GM12865 (cell line): ENCODE data around the gene TXNDC5.

Source experiments
- DNase-seq: peaks from one replicate; pipeline ENCODE4 v3.0.0; 2010; ENCODE audit warnings: low read depth
- H3K4me3 ChIP-seq: 2 replicates; pipeline ENCODE4 v1.5.1; 2011; ENCODE audit warnings: mild to moderate bottlenecking, low read depth, low read length, control low read depth
- TF ChIP-seq, protein P1 (sequence below): IDR thresholded peaks from 2 replicates; pipeline ENCODE4 v1.5.1; 2011; ENCODE audit warnings: low read length, control low read depth, low read depth, inconsistent platforms; ENCODE audit not compliant: insufficient read depth; ENCODE audit errors: missing control alignments

TXNDC5 gene

DNA sequence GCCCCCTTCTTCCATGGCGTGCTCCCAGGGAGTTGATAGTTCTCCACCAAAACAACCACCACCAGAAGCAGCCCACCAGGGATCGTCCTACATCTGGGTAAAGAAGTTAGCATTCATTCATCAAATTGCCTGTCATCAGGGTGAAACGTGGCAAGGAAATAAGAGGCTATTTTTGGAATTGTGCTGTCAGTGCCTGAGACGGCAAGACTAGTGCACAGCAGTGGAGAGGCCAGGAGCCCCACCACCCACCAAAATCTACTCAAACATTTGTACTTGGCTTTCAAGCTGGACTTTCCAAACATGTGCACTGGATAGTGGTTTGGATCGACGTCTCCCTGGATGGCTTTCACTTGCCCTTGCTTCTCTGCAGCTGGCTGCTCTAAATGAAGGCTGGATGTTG, 44.8 kb downstream of the TXNDC5 start:
- no peak overlapping the region for H3K4me3 ChIP-seq
- TF ChIP-seq, protein P1, sequence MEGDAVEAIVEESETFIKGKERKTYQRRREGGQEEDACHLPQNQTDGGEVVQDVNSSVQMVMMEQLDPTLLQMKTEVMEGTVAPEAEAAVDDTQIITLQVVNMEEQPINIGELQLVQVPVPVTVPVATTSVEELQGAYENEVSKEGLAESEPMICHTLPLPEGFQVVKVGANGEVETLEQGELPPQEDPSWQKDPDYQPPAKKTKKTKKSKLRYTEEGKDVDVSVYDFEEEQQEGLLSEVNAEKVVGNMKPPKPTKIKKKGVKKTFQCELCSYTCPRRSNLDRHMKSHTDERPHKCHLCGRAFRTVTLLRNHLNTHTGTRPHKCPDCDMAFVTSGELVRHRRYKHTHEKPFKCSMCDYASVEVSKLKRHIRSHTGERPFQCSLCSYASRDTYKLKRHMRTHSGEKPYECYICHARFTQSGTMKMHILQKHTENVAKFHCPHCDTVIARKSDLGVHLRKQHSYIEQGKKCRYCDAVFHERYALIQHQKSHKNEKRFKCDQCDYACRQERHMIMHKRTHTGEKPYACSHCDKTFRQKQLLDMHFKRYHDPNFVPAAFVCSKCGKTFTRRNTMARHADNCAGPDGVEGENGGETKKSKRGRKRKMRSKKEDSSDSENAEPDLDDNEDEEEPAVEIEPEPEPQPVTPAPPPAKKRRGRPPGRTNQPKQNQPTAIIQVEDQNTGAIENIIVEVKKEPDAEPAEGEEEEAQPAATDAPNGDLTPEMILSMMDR: no peak
- DNase-seq: no peak

DNA sequence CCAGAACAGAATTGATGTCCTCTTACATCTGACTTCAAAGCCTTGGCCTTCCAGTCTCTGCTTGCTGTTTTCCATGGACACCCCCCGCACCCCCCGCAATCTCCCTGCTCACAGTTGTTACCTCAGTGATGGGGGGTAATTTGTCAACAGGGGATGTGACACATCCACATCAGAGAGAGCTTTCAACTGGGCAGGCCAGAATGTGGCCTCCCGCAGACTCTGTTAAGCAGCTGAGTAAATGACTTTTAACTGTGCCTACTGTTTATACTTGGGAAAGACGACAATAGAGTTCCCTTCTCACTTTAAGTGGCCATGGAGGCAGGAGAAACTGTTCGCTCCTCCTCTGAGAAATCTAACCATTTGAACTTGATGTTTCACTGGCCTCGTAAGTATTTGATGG, 51.0 kb downstream of the TXNDC5 start:
- no peak for DNase-seq
- H3K4me3 ChIP-seq: no peak overlapping the region
- TF ChIP-seq, protein P1: no peak

DNA sequence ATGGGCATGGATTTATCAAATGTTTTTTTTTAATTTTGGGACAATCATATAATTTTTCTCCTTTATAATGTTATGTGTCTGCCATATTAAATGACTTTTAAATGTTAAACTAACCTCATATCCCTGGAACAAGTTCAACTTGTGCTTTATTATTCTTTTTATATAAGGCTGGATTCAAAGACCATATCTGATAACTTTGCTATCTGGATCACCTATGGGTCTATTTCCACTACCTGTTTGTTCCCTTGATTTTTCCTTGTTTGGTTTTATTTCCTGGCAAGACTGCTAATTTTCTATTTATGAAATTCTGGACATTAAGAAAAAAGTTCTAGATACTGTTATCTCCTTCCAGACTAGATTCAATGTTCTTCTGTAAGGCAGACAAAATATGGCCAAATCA, 58.8 kb downstream of the TXNDC5 start:
- H3K4me3 ChIP-seq: no peak overlapping the region
- DNase-seq: no peak
- TF ChIP-seq, protein P1: no peak

DNA sequence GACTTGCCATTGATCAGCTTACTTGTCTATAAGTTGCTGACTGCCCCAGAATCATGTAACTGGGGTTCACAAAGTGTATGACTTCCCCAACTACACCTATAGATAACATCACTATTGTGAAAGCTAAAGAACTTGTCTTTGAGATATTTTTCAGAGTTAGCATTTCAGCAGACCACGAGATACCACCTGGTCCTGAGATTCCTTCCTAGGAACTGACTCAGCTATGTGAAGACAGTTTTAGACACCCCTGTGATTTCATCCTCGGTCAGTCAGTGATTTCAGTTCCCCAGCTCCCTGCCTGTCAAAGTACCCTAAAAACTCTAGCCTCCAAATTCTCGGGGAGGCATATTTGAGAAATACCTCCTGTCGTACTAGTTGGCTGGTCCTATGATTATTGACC, 62.4 kb downstream of the TXNDC5 start:
- no peak for DNase-seq
- TF ChIP-seq, protein P1: no peak
- no peak overlapping the region for H3K4me3 ChIP-seq

DNA sequence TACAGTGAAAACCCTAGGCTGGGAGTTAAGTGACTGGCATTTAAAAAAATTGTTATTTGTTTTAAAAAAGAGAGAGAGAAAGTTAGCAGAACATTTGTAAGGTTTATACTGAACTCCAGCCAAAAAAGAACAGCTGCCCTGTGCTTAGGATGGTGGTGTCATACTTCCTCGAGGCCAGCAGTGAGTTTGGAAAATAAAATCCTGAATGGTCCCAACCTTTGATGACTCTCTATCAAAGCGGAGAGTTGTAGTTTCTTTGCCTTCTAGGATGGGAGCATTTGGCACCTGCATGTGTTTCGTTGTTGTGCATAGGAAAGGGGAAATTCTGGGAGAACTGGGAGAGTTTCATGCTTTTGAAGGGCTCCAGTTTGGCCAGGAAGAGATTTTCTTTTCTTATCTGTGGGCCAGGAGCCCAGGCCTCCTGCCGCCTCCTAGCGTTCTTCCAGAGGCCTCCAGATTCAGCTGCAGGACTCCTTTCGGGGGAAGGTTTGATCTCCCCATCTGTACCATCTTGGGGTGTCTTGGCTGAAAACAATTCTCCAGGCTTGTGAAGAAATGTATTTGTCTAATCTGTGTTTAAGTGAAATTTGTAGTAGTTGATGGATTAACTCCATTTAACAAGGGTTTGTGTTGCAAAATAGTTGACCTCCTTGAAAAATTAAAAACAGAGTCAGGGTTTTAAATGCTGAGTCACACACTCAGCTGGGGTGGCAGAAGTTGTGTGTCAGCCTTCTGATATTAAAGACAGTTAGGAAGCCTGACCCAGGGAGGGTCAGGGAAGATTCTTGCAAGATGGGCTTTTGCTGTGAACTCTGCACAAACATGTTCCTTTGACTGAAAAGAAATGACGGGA, 63.4 kb downstream of the TXNDC5 start:
- TF ChIP-seq, protein P1: no peak
- no peak overlapping the region for H3K4me3 ChIP-seq
- DNase-seq: no peak

DNA sequence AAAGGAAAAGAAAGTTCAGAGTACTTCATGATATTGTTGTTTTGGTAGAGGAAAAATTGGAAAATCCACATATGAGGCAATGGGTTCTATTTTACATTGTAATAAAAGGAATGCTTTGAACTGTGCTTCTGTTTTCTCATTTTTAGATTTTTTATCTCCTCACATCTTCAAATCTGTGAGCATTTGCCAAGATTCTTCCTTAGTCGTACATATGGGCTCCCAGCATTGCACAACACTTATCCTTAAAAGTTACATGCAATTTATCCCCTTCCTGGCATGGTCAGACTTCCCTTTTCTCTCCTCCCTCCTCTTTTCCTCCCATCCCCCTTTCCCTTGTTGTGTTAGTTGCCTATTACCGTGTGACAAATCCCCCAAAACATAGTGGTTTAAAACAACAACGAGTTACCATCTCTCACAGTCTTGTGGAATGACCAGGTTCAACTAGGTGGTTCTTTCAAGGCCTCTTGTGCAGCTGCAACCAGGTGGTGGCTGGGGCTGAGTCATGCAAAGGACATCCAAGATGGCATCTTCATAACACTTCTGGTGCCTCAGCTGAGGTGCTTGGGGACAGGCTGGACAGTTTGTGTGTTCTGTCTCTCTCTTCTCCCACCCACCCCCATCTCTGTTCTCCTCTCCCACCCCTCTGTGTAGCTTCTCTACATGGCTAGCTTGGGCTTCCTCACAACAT, 68.7 kb downstream of the TXNDC5 start:
- TF ChIP-seq, protein P1: no peak
- no peak overlapping the region for H3K4me3 ChIP-seq
- no peak for DNase-seq
